ENCODE results near the gene SLC6A4.

DNA sequence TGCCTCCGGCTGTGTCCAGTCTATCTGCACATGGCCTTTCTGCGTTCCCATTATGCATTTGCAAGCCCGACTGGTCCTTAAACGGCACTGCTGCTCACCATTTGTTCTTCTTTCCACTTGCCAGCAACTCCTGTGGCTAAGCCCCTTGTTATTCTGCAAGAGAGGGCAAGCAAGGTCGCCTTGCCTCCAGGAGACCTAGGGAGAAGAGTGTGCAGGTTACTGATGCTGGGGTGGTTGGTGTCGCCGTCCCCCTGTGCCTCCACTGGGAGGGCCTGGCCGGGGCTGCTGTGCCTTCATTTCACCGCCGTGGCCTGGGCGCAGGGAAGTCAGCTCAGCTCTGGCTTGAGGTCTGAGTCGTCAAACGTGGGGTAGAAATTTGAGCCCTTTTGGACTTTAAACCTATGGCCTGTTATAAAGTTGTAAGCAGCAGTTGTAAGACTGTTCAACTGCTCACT is 12.7 kb downstream of the SLC6A4 start:
- TF ChIP-seq POLR2A (IDR thresholded peaks at IDR 0.05; ENCODE audit: extremely low read depth, insufficient read length) (no peak), CTCF (IDR thresholded peaks at IDR 0.05; ENCODE audit: low read depth, low read length) (no peak), MYC (IDR thresholded peaks at IDR 0.05; ENCODE audit: low read depth, low read length) (no peak), MAX (IDR thresholded peaks at IDR 0.05; ENCODE audit: low read depth, low read length) (no peak)
